Muscle layer of duodenum (tissue), 2 donors: ENCODE data around the gene RPS25.
"Not testable (repeated sequence)": the region's sequence is repeated elsewhere in the genome, so short reads cannot be mapped to it uniquely, and the experiment has no call there.

Experiments
- H3K27ac ChIP-seq: one replicate; pipeline ENCODE4 v1.7.0; 2013; ENCODE audit warnings: mild to moderate bottlenecking, low read length
- H3K27me3 ChIP-seq: one replicate; pipeline ENCODE4 v1.7.0; 2013; ENCODE audit warnings: low read depth, mild to moderate bottlenecking, control low read depth, low read length
- H3K36me3 ChIP-seq, 2 donors: one replicate each; pipeline ENCODE4 v1.7.0; 2013; ENCODE audit warnings: low read length in 2 of 2, control low read depth in 1 of 2, mild to moderate bottlenecking in 1 of 2; ENCODE audit not compliant: insufficient read depth in 2 of 2, control insufficient read depth in 1 of 2
- H3K4me1 ChIP-seq, 2 donors: one replicate each; pipeline ENCODE4 v1.7.0; 2013; ENCODE audit warnings: low read length in 2 of 2, mild to moderate bottlenecking in 2 of 2, control low read depth in 1 of 2, moderate library complexity in 1 of 2; ENCODE audit not compliant: insufficient read depth in 2 of 2, control insufficient read depth in 1 of 2
- H3K4me3 ChIP-seq, 2 donors: one replicate each; pipeline ENCODE4 v1.7.0; 2013; ENCODE audit warnings: low read length in 2 of 2, low read depth in 1 of 2, mild to moderate bottlenecking in 1 of 2
- H3K9me3 ChIP-seq, 2 donors: one replicate each; pipeline ENCODE4 v1.7.0; 2013; ENCODE audit warnings: low read length in 2 of 2, control low read depth in 1 of 2, mild to moderate bottlenecking in 1 of 2; ENCODE audit not compliant: control insufficient read depth in 1 of 2
- donor health status: healthy.

The RPS25 gene

GRCh38 chr11:118988280-118988679, 29.9 kb downstream of the RPS25 start:
- Histone ChIP-seq H3K9me3 (no peaks in the 10 kb centered on the region), H3K27ac (no peak overlapping the region), H3K4me3 (no peak overlapping the region), H3K36me3 (no peaks in the 10 kb centered on the region), H3K27me3 (no peaks in the 10 kb centered on the region), H3K4me1 (no peaks in the 10 kb centered on the region)

- Histone ChIP-seq H3K36me3 (no peaks in the 10 kb centered on the region), H3K27me3 (no peaks in the 10 kb centered on the region), H3K4me3 (no peak overlapping the region), H3K4me1 (peaks cover 0 to 8% of the 10 kb centered on the region in 2 donors), H3K9me3 (no peaks in the 10 kb centered on the region), H3K27ac (no peak overlapping the region)
Measured at GRCh38 chr11:118984825-118985224, 33.3 kb downstream of the RPS25 start.

GRCh38 chr11:118984337-118984736, 33.8 kb downstream of the RPS25 start:
- not testable (repeated sequence) for H3K27ac ChIP-seq, H3K36me3 ChIP-seq, H3K27me3 ChIP-seq, H3K4me1 ChIP-seq, H3K4me3 ChIP-seq, H3K9me3 ChIP-seq

- Histone ChIP-seq H3K27me3 (no peaks in the 10 kb centered on the region), H3K4me1 (peaks cover 0 to 9% of the 10 kb centered on the region in 2 donors), H3K27ac (no peak overlapping the region), H3K4me3 (peak overlapping the region in 1 of 2 donors; percentile 12), H3K9me3 (no peaks in the 10 kb centered on the region), H3K36me3 (no peaks in the 10 kb centered on the region)
Measured at GRCh38 chr11:118980191-118980881, 37.8 kb downstream of the RPS25 start.

GRCh38 chr11:118979434-118979833, 38.7 kb downstream of the RPS25 start:
- Histone ChIP-seq H3K4me3 (no peak overlapping the region), H3K36me3 (no peaks in the 10 kb centered on the region), H3K27ac (no peak overlapping the region), H3K4me1 (peaks cover 0 to 9% of the 10 kb centered on the region in 2 donors), H3K27me3 (no peaks in the 10 kb centered on the region), H3K9me3 (no peaks in the 10 kb centered on the region)

GRCh38 chr11:118975771-118976709, 42.1 kb downstream of the RPS25 start:
- no peaks in the 10 kb centered on the region for H3K27me3 ChIP-seq
- H3K27ac ChIP-seq = no peak overlapping the region

GRCh38 chr11:118973985-118974384, 44.2 kb downstream of the RPS25 start:
- H3K27me3 ChIP-seq = no peaks in the 10 kb centered on the region
- no peaks in the 10 kb centered on the region for H3K4me1 ChIP-seq
- no peaks in the 10 kb centered on the region for H3K9me3 ChIP-seq
- no peak overlapping the region for H3K4me3 ChIP-seq
- H3K36me3 ChIP-seq = no peaks in the 10 kb centered on the region
- no peak overlapping the region for H3K27ac ChIP-seq

More at GRCh38 chr11:118975771-118976709, 42.1 kb downstream of the RPS25 start:
- Histone ChIP-seq H3K36me3 (no peaks in the 10 kb centered on the region), H3K4me3 (no peak overlapping the region), H3K4me1 (peaks cover 0 to 9% of the 10 kb centered on the region in 2 donors), H3K9me3 (no peaks in the 10 kb centered on the region)

- H3K36me3 ChIP-seq = no peaks in the 10 kb centered on the region
- no peak within 1 kb of the TSS for H3K27ac ChIP-seq
- H3K4me1 ChIP-seq = no peaks in the 10 kb centered on the region
- no peak within 1 kb of the TSS for H3K4me3 ChIP-seq
- no peaks in the 10 kb centered on the region for H3K27me3 ChIP-seq
- H3K9me3 ChIP-seq = no peaks in the 10 kb centered on the region
Measured at GRCh38 chr11:118971646-118972045, 46.5 kb downstream of the RPS25 start, which contains the start of gene FOXR1. Gene FOXR1 (plus strand): TSS chr11:118971761. CDS start chr11:118971932, 171 bp downstream.

- H3K9me3 ChIP-seq, H3K4me1 ChIP-seq, H3K4me3 ChIP-seq, H3K36me3 ChIP-seq, H3K27me3 ChIP-seq, H3K27ac ChIP-seq: not testable (repeated sequence)
Measured at GRCh38 chr11:118969508-118969907, 48.6 kb downstream of the RPS25 start.
